ENCODE results near the gene SLITRK3.
A peak's percentile ranks its signal among the peaks of the same experiment; 100 is the strongest.
"Not testable (repeated sequence)": the region's sequence is repeated elsewhere in the genome, so short reads cannot be mapped to it uniquely, and the experiment has no call there.

The SLITRK3 gene

GRCh38 chr3:165191491-165191890 lies 4.7 kb downstream of the SLITRK3 start:
- DNase-seq (ENCODE audit: low spot score) = no peak

- DNase-seq (ENCODE audit: low spot score) = no peak
Observed at GRCh38 chr3:165188452-165188851, 7.7 kb downstream of the SLITRK3 start.

- DNase-seq (ENCODE audit: low spot score) = peak; percentile 60
Observed at GRCh38 chr3:165185707-165186327, 10.4 kb downstream of the SLITRK3 start.

GRCh38 chr3:165181556-165181955 lies 14.6 kb downstream of the SLITRK3 start:
- no peak for DNase-seq (ENCODE audit: low spot score)

GRCh38 chr3:165170236-165170635 lies 25.9 kb downstream of the SLITRK3 start:
- DNase-seq (ENCODE audit: low spot score) = no peak

- DNase-seq (ENCODE audit: low spot score) = no peak
Observed at GRCh38 chr3:165169368-165169767, 26.8 kb downstream of the SLITRK3 start.

GRCh38 chr3:165162883-165163282 lies 33.3 kb downstream of the SLITRK3 start:
- DNase-seq (ENCODE audit: low spot score) = no peak

GRCh38 chr3:165159760-165160421 lies 36.3 kb downstream of the SLITRK3 start:
- no peak for DNase-seq (ENCODE audit: low spot score)

GRCh38 chr3:165158011-165158410 lies 38.2 kb downstream of the SLITRK3 start:
- no peak for DNase-seq (ENCODE audit: low spot score)

GRCh38 chr3:165156757-165157420 lies 39.3 kb downstream of the SLITRK3 start:
- no peak for DNase-seq (ENCODE audit: low spot score)

GRCh38 chr3:165148876-165149441 lies 47.2 kb downstream of the SLITRK3 start:
- no peak for DNase-seq (ENCODE audit: low spot score)

- no peak for DNase-seq (ENCODE audit: low spot score)
Observed at GRCh38 chr3:165144271-165144670, 51.9 kb downstream of the SLITRK3 start.

GRCh38 chr3:165139918-165140317 lies 56.3 kb downstream of the SLITRK3 start:
- not testable (repeated sequence) for DNase-seq (ENCODE audit: low spot score)
